Measurements from ENCODE around the gene ARHGEF17. TPM values are rescaled to one million over a fixed set of nuclear protein-coding genes. Genes with fewer than 3 reads are reported as not detected.

Gene ARHGEF17
- total RNA-seq, 4 donors from 2014 or later: 82.8 to 196 (median 122) TPM

GRCh38 chr11:73308961-73309919, 1.2 kb downstream of the ARHGEF17 start:
- H3K4me3 ChIP-seq: peak overlapping the region; percentile 67 to 82 (median 70)
- WGBS: 8% methylated on average over 25 of the region's 78 CpGs
- DNase-seq (ENCODE audit: extremely low spot score): peak; percentile 96
- peaks cover 50 to 76% (median 62%) of the 10 kb centered on the region in 4 donors for H3K4me1 ChIP-seq
- intact Hi-C loops (cut with DNase I): no loop called here
- H3K27me3 ChIP-seq: no peaks in the 10 kb centered on the region
- peak overlapping the region; percentile 94 to 100 (median 97) for H3K27ac ChIP-seq (replicated peaks in 1 of 4)
- no peaks in the 10 kb centered on the region for H3K9me3 ChIP-seq
- peak; percentile 50 for TF ChIP-seq POLR2A (IDR thresholded peaks at IDR 0.05; ENCODE audit: low read depth)
- TF ChIP-seq EP300 (IDR thresholded peaks at IDR 0.05): no peak
- peak; percentile 93 to 95 for TF ChIP-seq POLR2AphosphoS5 (IDR thresholded peaks at IDR 0.05)
- TF ChIP-seq CTCF (IDR thresholded peaks at IDR 0.05): no peak
- peaks cover 0 to 10% (median 0%) of the 10 kb centered on the region in 4 donors for H3K36me3 ChIP-seq

GRCh38 chr11:73310076-73310475, 2.0 kb downstream of the ARHGEF17 start:
- DNase-seq (ENCODE audit: extremely low spot score): no peak
- Histone ChIP-seq H3K27ac (replicated peaks in 1 of 4) (peak overlapping the region; percentile 94 to 100 (median 97)), H3K9me3 (no peaks in the 10 kb centered on the region), H3K4me3 (peak overlapping the region; percentile 67 to 82 (median 70)), H3K27me3 (no peaks in the 10 kb centered on the region), H3K36me3 (peaks cover 0 to 10% (median 0%) of the 10 kb centered on the region in 4 donors), H3K4me1 (peaks cover 58 to 84% (median 71%) of the 10 kb centered on the region in 4 donors)
- intact Hi-C loops (cut with DNase I): no loop called here
- WGBS: no CpG with 5 or more reads among the region's 16 CpGs
- no peak for TF ChIP-seq CTCF (IDR thresholded peaks at IDR 0.05)
- TF ChIP-seq POLR2A (IDR thresholded peaks at IDR 0.05; ENCODE audit: low read depth): no peak

- peaks cover 66 to 92% (median 78%) of the 10 kb centered on the region in 4 donors for H3K4me1 ChIP-seq
- no peaks in the 10 kb centered on the region for H3K9me3 ChIP-seq
- intact Hi-C loops (cut with DNase I): no loop called here
- TF ChIP-seq EP300 (IDR thresholded peaks at IDR 0.05) (no peak), POLR2AphosphoS5 (IDR thresholded peaks at IDR 0.05) (no peak), POLR2A (IDR thresholded peaks at IDR 0.05; ENCODE audit: low read depth) (no peak), CTCF (IDR thresholded peaks at IDR 0.05) (no peak)
- no peak for DNase-seq (ENCODE audit: extremely low spot score)
- WGBS: 60% methylated on average over 11 of the region's 22 CpGs
- peak overlapping the region; percentile 94 to 100 (median 97) for H3K27ac ChIP-seq (replicated peaks in 1 of 4)
- H3K27me3 ChIP-seq: no peaks in the 10 kb centered on the region
- H3K36me3 ChIP-seq: peaks cover 0 to 10% (median 0%) of the 10 kb centered on the region in 4 donors
- peak overlapping the region; percentile 67 to 82 (median 70) for H3K4me3 ChIP-seq
These were observed 2.8 kb downstream of the ARHGEF17 start for GRCh38 chr11:73310661-73311393.

GRCh38 chr11:73311394-73311869, 3.4 kb downstream of the ARHGEF17 start:
- 49% methylated on average over 9 of the region's 18 CpGs for WGBS
- TF ChIP-seq POLR2AphosphoS5 (IDR thresholded peaks at IDR 0.05) (peak; percentile 19 to 34), CTCF (IDR thresholded peaks at IDR 0.05) (no peak)
- no peak for DNase-seq (ENCODE audit: extremely low spot score)
- Histone ChIP-seq H3K4me1 (peaks cover 71 to 95% (median 82%) of the 10 kb centered on the region in 4 donors), H3K36me3 (peaks cover 0 to 10% (median 0%) of the 10 kb centered on the region in 4 donors), H3K9me3 (no peaks in the 10 kb centered on the region), H3K4me3 (peak overlapping the region; percentile 67 to 82 (median 70)), H3K27me3 (no peaks in the 10 kb centered on the region), H3K27ac (replicated peaks in 1 of 4) (peak overlapping the region; percentile 94 to 100 (median 97))
- intact Hi-C loops (cut with DNase I): no loop called here

Measured in esophagus muscularis mucosa (tissue), 4 donors.